OCI-LY7 (cell line): ENCODE data around the gene FKBP10. TPM values are rescaled to one million over a fixed set of nuclear protein-coding genes. Genes with fewer than 3 reads are reported as not detected.

ENCODE experiments used
- BruUV-seq: library from RNA; stranded (reverse); fragments of 400-500 nt; replicated peaks from 2 replicates; lab custom pipeline; 2021; lab: Mats Ljungman, UMichigan
- CTCF ChIA-PET: fragments of 300-600 bp; sonication (Branson Sonifier 250); formaldehyde crosslinking; loops from one replicate; lab custom pipeline; 2022; ENCODE audit warnings: antibody characterized with exemption; ENCODE audit not compliant: unreplicated experiment; lab: Charles Lee
- POLR2A ChIA-PET: fragments of 300-600 bp; sonication (Branson Sonifier 250); formaldehyde crosslinking; loops from one replicate; lab custom pipeline; 2022; ENCODE audit warnings: antibody characterized with exemption; lab: Charles Lee
- DNase-seq: peaks from one replicate; pipeline ENCODE4 v3.0.0-alpha.2; 2015; ENCODE audit warnings: low spot score
- H2AFZ ChIP-seq: fragments of 200-600 bp; sonication (generic), shearing (Covaris generic); 2 replicates; pipeline ENCODE4 v1.6.1; 2014; ENCODE audit warnings: mild to moderate bottlenecking, antibody characterized with exemption, low read length, moderate library complexity
- H3K27ac ChIP-seq: fragments of 200-600 bp; sonication (generic); 2 replicates; pipeline ENCODE4 v1.5.1; 2014; ENCODE audit warnings: mixed run types, low read depth, mild to moderate bottlenecking, moderate library complexity, low read length, inconsistent platforms; ENCODE audit not compliant: poor library complexity, severe bottlenecking
- H3K36me3 ChIP-seq: fragments of 200-600 bp; sonication (generic); 2 replicates; pipeline ENCODE4 v1.6.1; 2014; ENCODE audit warnings: mild to moderate bottlenecking, antibody characterized with exemption, low read length, moderate library complexity, mixed read lengths; ENCODE audit not compliant: insufficient read depth
- H3K4me1 ChIP-seq: fragments of 200-600 bp; sonication (generic); 2 replicates; pipeline ENCODE4 v1.5.1; 2014; ENCODE audit warnings: mild to moderate bottlenecking, low read length; ENCODE audit not compliant: insufficient read depth, poor library complexity, severe bottlenecking
- H3K4me2 ChIP-seq: fragments of 200-600 bp; sonication (generic); 2 replicates; pipeline ENCODE4 v1.6.1; 2014; ENCODE audit warnings: mild to moderate bottlenecking, low read length
- H3K4me3 ChIP-seq: fragments of 200-600 bp; sonication (generic); 2 replicates; pipeline ENCODE4 v1.5.1; 2014; ENCODE audit warnings: mild to moderate bottlenecking, low read depth, low read length; ENCODE audit not compliant: poor library complexity, severe bottlenecking
- H3K79me2 ChIP-seq: fragments of 200-600 bp; sonication (generic); 2 replicates; pipeline ENCODE4 v1.6.1; 2016; ENCODE audit warnings: low read depth, mild to moderate bottlenecking, low read length, moderate library complexity, mixed read lengths; ENCODE audit not compliant: insufficient read depth
- H3K9me2 ChIP-seq: fragments of 200-600 bp; sonication (generic); 2 replicates; pipeline ENCODE4 v1.6.1; 2016; ENCODE audit warnings: mild to moderate bottlenecking, low read length, mixed read lengths; ENCODE audit not compliant: insufficient read depth
- H3K9me3 ChIP-seq: fragments of 200-600 bp; sonication (generic); 2 replicates; pipeline ENCODE4 v1.6.1; 2014; ENCODE audit warnings: mild to moderate bottlenecking, mixed run types, low read length, mixed read lengths
- H4K20me1 ChIP-seq: fragments of 200-600 bp; sonication (generic); 2 replicates; pipeline ENCODE4 v1.6.1; 2014; ENCODE audit warnings: mild to moderate bottlenecking, antibody characterized with exemption, low read length, moderate library complexity, mixed read lengths; ENCODE audit not compliant: insufficient read depth
- CTCF ChIP-seq: fragments of 200-600 bp; sonication (generic); conservative IDR thresholded peaks from 2 replicates; pipeline ENCODE4 v1.5.1; 2014; ENCODE audit warnings: mild to moderate bottlenecking, antibody characterized with exemption, low read length, moderate library complexity, mixed read lengths
- EZH2phosphoT487 ChIP-seq: fragments of 200-600 bp; sonication (generic); IDR thresholded peaks from 2 replicates; pipeline ENCODE4 v1.6.1; 2018; ENCODE audit warnings: low read depth, borderline replicate concordance, mild to moderate bottlenecking, mixed run types, antibody characterized with exemption, low read length, moderate library complexity, mixed read lengths
- intact Hi-C: fragments of 100-400 bp; cut with micrococcal nuclease; formaldehyde crosslinking; loops from one replicate; pipeline ENCODE4 v1.10.0; 2022; ENCODE audit not compliant: unreplicated experiment
- total RNA-seq, 2 experiments: library from RNA; depleted of rRNA in 1 of 2; stranded (reverse); fragments of >200 nt in 1 of 2; shearing (Covaris generic) in 1 of 2; gene quantifications; 2 replicates each; pipeline ENCODE4 v1.2.3, GENCODE V29; 2014 to 2022

FKBP10 gene
- total RNA-seq, 2 experiments from 2014 or later = 1.5 to 7.8 TPM

GRCh38 chr17:41822216-41823140, 9.7 kb downstream of the FKBP10 start:
- no peaks in the 10 kb centered on the region for H3K9me3 ChIP-seq
- POLR2A ChIA-PET = interaction anchor here (0.7 kb wide), 1 partner anchor 11 kb away, joined by 3 read pairs; the partner anchor contains the start of gene P3H4
- no peak for DNase-seq
- no peaks in the 10 kb centered on the region for H3K79me2 ChIP-seq
- no peak overlapping the region for H2AFZ ChIP-seq
- H4K20me1 ChIP-seq = no peaks in the 10 kb centered on the region
- CTCF ChIA-PET = no interaction called here
- no peaks in the 10 kb centered on the region for H3K36me3 ChIP-seq
- H3K4me3 ChIP-seq = no peak overlapping the region
- BruUV-seq = no TSS peak
- H3K4me2 ChIP-seq = no peak overlapping the region
- no peaks in the 10 kb centered on the region for H3K9me2 ChIP-seq
- no peak overlapping the region for H3K27ac ChIP-seq
- intact Hi-C loops = no loop called here
- H3K4me1 ChIP-seq = no peaks in the 10 kb centered on the region
- TF ChIP-seq EZH2phosphoT487 = no peak
- no peak for TF ChIP-seq CTCF

GRCh38 chr17:41823141-41823524, 10.3 kb downstream of the FKBP10 start:
- Histone ChIP-seq H3K4me3 (no peak overlapping the region), H3K36me3 (no peaks in the 10 kb centered on the region), H3K9me3 (no peaks in the 10 kb centered on the region), H2AFZ (no peak overlapping the region), H3K27ac (no peak overlapping the region), H3K79me2 (no peaks in the 10 kb centered on the region), H3K4me2 (no peak overlapping the region), H3K4me1 (no peaks in the 10 kb centered on the region), H3K9me2 (no peaks in the 10 kb centered on the region), H4K20me1 (no peaks in the 10 kb centered on the region)
- intact Hi-C loops = no loop called here
- POLR2A ChIA-PET = interaction anchor here (0.7 kb wide), 1 partner anchor 11 kb away, joined by 3 read pairs; the partner anchor contains the start of gene P3H4
- DNase-seq = no peak
- CTCF ChIA-PET = no interaction called here
- no TSS peak for BruUV-seq
- no peak for TF ChIP-seq CTCF
- TF ChIP-seq EZH2phosphoT487 = no peak

GRCh38 chr17:41823580-41823979, 10.8 kb downstream of the FKBP10 start:
- BruUV-seq = no TSS peak
- intact Hi-C loops = no loop called here

More at GRCh38 chr17:41823580-41823979, 10.8 kb downstream of the FKBP10 start:
- ChIA-PET POLR2A (interaction anchor here (0.7 kb wide), 1 partner anchor 12 kb away, joined by 3 read pairs; the partner anchor contains the start of gene P3H4), CTCF (no interaction called here)
- H3K4me1 ChIP-seq = no peaks in the 10 kb centered on the region
- H4K20me1 ChIP-seq = no peaks in the 10 kb centered on the region
- no peak for DNase-seq
- H3K4me2 ChIP-seq = no peak overlapping the region
- H3K9me2 ChIP-seq = no peaks in the 10 kb centered on the region
- H3K36me3 ChIP-seq = no peaks in the 10 kb centered on the region
- no peak overlapping the region for H2AFZ ChIP-seq
- no peak for TF ChIP-seq CTCF
- TF ChIP-seq EZH2phosphoT487 = no peak
- no peak overlapping the region for H3K4me3 ChIP-seq
- no peaks in the 10 kb centered on the region for H3K79me2 ChIP-seq
- no peak overlapping the region for H3K27ac ChIP-seq
- H3K9me3 ChIP-seq = no peaks in the 10 kb centered on the region
